ENCODE measurements around the gene ABCC2.
"Not testable (repeated sequence)": the region's sequence is repeated elsewhere in the genome, so short reads cannot be mapped to it uniquely, and the experiment has no call there.

Gene ABCC2

GRCh38 chr10:99809481-99809880 is 27.0 kb downstream of the ABCC2 start:
- ATAC-seq, result no peak

DNA sequence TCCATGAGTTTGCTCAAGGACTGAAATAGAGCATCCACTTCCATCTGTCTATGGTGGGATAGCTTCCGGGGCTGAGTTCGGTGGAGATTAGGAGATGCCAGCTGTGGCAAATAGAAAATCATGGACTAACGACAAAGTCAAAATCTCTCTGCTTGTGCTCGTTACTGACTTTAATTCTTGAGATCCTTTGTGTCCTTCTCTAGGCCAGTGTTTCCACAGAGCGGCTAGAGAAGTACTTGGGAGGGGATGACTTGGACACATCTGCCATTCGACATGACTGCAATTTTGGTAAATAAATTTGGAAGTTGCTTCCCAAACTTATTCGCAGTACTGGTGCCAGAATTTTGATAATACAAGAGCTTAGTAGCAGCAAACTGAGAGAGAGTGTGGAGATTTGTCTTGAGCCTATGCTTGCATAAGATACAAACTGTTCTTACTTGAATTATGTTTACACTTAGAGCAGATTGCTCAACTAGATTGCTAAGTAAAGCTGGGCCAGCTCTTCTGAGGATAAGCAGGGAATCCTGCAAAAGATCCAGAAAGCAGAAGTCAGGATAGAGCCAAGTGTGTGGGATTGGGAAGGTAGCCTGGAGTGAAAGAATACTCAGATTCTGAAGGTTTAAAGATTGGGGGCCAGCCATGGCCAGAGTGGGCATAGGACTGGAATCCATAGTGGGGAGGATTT is 27.6 kb downstream of the ABCC2 start:
- ATAC-seq, result no peak
- DNase-seq, result no peak

More at GRCh38 chr10:99809481-99809880, 27.0 kb downstream of the ABCC2 start:
- DNase-seq, result no peak

DNA sequence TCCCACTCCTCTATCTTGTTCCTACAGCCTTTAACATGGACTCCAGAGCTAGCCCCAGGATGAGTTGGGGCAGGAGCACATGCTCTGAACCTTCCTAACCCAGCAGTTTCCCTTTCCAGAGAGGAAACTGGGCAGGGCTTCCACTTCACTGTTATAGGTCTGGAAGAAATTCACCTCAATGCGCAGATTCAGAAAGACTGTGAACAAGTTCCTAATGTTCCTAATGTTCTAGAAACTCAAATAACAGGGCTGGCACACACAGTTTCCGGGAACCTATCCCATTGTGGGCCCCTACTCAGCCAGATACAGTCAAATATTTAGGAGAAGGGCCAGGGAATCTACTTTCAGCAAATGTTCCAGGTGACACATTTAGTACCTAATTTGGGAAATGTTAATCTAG is 29.7 kb downstream of the ABCC2 start:
- DNase-seq (no peak), ATAC-seq (no peak)

GRCh38 chr10:99814143-99814542 is 31.7 kb downstream of the ABCC2 start:
- DNase-seq (no peak), ATAC-seq (no peak)

DNA sequence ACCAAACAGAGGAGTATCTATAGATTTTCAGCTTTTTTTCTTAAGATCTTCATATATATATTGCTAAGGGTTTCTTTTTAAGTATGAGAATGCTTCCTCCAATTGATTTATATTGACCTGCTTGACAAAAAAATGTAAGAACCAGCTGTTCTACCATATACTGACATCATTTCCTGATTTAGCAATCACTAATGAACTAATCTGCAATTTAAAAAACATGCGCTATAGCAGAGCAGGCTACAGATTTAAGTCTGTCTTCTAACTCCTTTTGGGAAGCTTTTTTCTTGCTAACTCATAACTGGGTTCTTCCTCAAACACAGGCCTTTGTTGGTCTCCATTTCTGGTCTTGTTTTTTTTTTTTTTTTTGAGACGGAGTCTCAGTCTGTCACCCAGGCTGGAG is 33.2 kb downstream of the ABCC2 start:
- DNase-seq (no peak), ATAC-seq (no peak)

- ATAC-seq, result no peak
- no peak for DNase-seq
Measured at GRCh38 chr10:99827936-99828335, 45.5 kb downstream of the ABCC2 start.

DNA sequence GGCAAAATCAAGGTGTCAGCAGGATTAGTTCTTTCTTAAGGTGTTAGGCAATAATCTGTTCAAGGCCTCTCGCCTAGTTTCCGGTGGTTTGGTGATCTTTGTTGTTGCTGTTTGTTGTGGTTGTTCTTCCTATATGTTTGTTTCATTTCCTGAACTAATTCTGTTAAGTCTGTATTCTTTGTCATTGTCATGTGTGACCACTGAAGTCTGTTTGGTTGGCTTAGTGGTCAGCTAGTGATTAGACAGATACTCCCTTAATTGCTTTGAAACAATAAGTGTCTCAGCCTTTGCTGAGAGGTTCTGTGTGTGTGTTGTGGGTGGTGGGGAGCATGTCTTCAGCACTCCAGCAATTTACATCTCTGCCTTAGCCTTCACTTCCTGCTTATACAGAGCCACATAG is 46.0 kb downstream of the ABCC2 start:
- no peak for DNase-seq

DNA sequence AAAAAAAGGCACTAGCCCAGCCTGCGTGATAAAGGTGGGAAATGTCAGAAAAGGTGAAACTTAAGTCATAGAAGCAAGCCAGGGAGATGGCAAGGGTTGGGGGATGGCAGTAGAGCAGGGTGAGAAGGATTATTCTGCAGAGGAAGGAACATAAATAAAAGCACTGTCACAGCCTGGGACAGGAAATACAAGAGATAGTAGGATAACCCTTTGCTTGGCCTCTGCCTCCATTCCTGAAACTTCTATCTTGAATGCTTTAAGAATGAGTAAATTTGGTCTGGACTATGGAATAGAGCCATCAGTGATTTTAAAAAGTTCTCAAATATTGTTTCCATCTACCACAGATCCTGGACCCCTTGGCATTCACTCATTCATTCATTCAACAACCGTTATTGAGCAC is 50.0 kb downstream of the ABCC2 start:
- DNase-seq, result no peak
- ATAC-seq, result no peak

More for the DNA sequence above, 46.0 kb downstream of the ABCC2 start:
- ATAC-seq, result no peak

GRCh38 chr10:99834410-99834809 is 52.0 kb downstream of the ABCC2 start:
- DNase-seq (no peak), ATAC-seq (peak; percentile 63)

DNA sequence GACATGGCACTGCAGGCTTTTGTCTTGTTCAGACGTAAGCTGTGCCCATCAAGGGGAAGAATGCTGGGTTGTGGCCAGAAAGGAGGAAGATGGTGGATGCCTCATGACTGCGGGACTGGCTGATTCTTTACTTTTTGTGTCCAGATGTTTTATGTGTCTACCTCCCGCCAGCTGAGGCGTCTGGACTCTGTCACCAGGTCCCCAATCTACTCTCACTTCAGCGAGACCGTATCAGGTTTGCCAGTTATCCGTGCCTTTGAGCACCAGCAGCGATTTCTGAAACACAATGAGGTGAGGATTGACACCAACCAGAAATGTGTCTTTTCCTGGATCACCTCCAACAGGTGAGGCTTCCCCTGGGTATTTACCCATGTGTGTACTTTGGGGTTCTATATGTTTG is 53.5 kb downstream of the ABCC2 start:
- DNase-seq (no peak), ATAC-seq (no peak)

GRCh38 chr10:99836711-99837110 is 54.3 kb downstream of the ABCC2 start:
- ATAC-seq (no peak), DNase-seq (no peak)

- DNase-seq, result not testable (repeated sequence)
Measured at GRCh38 chr10:99840859-99841258, 58.4 kb downstream of the ABCC2 start.

GRCh38 chr10:99841746-99842145 is 59.3 kb downstream of the ABCC2 start:
- ATAC-seq, result no peak
- DNase-seq, result no peak

More at GRCh38 chr10:99840859-99841258, 58.4 kb downstream of the ABCC2 start:
- not testable (repeated sequence) for ATAC-seq

DNA sequence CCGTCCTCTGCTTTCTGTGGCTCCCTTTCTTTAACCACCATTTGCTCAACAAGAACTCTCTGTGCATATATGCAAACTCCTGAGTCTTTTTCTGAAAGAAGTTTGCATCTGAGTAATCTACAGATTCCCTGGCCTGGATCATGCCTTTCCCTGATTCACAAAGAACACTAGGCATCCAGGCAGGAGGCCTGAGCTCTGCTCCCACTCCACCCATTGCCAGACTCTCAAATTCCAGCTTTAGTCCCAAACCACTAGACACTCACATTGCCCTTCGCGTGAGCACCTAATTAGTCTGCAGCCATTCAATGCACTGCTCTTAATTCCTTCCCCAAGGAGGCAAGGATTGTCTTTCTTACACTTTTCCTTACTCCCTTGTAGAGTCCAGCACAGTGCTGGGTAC is 60.9 kb downstream of the ABCC2 start:
- DNase-seq, result no peak
- no peak for ATAC-seq

- DNase-seq (no peak), ATAC-seq (no peak)
Measured at GRCh38 chr10:99844433-99844955, 62.1 kb downstream of the ABCC2 start.

GRCh38 chr10:99845837-99846382 is 63.5 kb downstream of the ABCC2 start:
- DNase-seq, result peak; percentile 67
- ATAC-seq, result peak; percentile 84

DNA sequence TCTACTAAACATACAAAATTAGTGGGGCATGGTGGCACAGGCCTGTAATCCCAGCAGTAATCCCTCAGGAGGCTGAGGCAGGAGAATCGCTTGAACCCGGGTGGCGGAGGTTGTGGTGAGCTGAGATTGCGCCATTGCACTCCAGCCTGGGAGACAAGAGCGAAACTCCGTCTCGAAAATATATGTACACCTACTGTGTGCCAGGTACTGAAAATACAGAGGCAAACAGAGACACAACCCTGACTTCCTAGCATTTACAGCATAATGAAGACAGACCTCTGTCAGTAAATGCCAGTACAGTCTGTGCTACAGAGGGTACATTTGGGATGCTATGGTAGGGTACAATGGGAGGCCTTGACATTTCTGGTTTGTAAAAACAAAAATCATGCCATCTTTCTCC is 66.6 kb downstream of the ABCC2 start:
- DNase-seq (no peak), ATAC-seq (no peak)

DNA sequence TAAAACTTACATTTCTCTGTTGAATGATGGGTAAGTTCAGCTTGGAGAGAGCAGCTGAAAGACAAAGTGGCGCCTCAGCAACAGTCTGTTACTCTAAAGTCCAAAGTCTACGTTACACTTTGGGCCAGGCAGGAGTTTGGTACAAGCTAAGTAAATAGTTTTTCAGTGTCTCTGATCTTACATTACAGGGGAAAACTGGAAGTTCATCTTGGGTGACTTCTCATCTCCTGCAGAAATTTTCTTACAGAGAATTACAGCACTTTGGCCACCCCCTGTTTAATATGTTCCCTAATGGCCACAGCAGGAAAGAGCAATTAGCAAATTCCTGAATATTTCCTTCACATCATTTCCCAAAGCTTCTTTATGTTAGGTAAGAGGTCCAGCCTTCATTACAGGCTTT is 67.1 kb downstream of the ABCC2 start:
- ATAC-seq (no peak), DNase-seq (no peak)

DNA sequence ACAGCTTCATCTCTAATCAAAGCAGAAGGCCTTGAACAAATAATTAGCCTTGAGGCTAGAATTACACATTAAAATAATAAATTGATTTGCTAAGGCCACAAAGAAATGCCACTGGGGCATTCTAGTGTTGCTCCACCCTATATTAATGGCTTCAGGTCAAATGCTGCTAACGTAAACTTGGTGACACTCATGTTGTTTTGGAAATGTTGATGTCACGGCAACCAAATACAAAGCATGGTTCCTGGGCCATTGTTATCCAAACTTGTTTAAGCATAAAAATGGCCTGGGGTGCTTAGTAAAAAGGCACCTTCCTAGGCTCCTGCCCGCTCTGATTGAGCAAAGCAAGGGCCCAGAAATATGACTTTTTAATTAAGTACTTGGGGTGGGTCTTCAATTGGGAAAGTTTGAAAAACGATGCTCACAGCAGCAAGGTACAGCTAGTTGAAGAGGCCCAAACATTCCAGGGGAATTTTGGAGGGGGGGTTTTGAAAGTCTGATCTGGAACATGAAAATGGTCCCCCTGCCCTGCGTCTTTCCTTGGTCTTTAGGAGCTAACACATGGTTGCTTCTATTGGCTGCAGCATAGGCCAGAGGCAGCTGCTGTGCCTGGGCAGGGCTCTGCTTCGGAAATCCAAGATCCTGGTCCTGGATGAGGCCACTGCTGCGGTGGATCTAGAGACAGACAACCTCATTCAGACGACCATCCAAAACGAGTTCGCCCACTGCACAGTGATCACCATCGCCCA is 67.8 kb downstream of the ABCC2 start:
- no peak for ATAC-seq
- DNase-seq, result no peak

- ATAC-seq (no peak), DNase-seq (no peak)
Measured at GRCh38 chr10:99850767-99851340, 68.4 kb downstream of the ABCC2 start.

GRCh38 chr10:99851825-99852224 is 69.4 kb downstream of the ABCC2 start:
- no peak for ATAC-seq

DNA sequence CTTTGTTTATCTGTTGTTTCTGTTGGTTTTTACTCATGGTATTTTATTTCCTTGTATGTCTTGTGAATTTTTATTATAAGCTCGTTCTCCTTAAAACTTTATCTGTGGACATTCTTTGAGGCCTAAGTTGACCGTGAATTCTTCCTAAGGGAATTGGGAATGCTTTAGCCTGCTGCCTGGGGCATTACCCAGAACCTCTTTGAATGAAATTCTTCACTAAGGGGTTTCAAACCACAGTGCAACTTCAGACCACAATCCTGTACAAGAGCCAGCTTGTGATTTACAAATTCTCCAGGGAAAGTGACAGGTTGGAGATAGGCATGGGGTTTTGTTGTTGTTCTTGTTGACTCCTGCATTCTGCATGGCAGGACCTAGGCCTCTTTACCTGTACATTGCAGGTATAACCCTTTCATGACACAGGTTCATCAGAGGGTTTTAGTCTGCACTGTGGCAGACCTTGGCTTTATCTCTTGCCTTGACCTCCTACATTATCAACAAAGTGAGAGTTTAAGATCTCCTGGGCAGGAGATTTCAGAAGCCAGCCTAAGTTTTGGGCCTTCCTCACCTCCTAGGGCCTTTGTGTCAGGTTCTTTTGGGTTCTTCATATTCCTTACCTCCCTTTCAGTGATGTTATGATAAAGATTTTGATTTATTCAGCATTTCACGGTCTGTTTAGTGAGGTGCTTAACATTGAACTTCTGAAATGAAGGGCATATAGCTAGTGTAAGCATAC is 70.2 kb downstream of the ABCC2 start:
- ATAC-seq (no peak), DNase-seq (no peak)

More at GRCh38 chr10:99851825-99852224, 69.4 kb downstream of the ABCC2 start:
- DNase-seq, result no peak

All from stimulated activated naive CD8-positive, alpha-beta T cell treated with anti-CD3 and anti-CD28 coated beads, Interleukin-15, Interleukin-2, amounts not matched to agents 100 U/mL and 50 U/mL, for 24 hours (primary cell).